ENCODE measurements around the gene ZNF26.
"Not testable (repeated sequence)": the region's sequence is repeated elsewhere in the genome, so short reads cannot be mapped to it uniquely, and the experiment has no call there.

Gene ZNF26

DNA sequence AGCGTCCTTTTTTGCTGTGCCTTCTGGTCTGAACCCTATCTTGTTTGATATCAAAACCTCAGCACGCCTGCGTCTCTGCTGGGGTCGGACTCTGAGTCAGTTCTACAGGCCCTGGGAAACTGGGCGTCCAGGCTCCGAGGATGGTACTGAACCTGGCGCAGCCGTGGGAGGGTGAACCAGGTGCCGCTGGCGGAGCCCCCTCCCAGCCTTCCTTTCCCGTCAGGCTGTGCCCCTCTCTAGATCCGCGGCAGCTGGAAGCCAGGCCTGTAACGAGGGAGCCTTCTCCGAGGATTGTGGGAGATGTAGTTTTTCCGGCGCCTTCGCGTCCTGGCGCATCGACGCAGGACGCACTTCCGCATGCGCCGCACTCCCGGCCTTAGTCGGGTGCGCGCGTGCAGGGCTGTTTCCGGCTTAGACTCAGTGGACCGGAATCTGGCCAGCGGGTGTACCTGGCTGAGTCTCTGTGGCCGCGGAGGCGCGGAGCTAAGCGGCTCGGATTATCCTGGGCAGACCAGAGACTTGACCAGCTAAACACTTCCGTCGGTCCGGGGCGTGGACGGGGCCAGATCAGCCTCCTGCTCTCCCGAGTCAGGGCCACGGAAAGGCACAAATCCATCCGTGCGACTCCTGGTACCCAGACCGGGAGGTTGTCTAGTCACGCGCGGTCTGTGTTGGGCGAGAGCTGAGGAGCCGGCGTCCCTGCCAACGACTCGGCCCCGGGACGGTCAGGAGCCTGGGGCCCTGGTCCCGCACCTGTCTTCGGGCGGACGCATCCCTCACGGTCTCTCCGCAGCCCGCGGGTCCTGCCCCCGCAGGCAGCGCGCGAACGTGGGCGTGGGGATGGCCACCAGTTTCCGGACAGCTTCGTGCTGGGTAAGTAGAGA is at the start of gene ZNF26:
Gene ZNF26 (plus strand): TSS at position 367 of the 884 bp plus-strand sequence. CDS start 474 bp downstream, at position 841.
- DNase-seq, result peak; percentile 90

- DNase-seq, result not testable (repeated sequence)
These were observed 49.2 kb upstream of the ZNF26 start for GRCh38 chr12:132936921-132937320.

- DNase-seq, result no peak
These were observed 48.7 kb upstream of the ZNF26 start for GRCh38 chr12:132937476-132937875.

GRCh38 chr12:132938807-132939206 is 47.4 kb upstream of the ZNF26 start:
- not testable (repeated sequence) for DNase-seq

- DNase-seq, result no peak
These were observed 46.0 kb upstream of the ZNF26 start for GRCh38 chr12:132940071-132940719.

DNA sequence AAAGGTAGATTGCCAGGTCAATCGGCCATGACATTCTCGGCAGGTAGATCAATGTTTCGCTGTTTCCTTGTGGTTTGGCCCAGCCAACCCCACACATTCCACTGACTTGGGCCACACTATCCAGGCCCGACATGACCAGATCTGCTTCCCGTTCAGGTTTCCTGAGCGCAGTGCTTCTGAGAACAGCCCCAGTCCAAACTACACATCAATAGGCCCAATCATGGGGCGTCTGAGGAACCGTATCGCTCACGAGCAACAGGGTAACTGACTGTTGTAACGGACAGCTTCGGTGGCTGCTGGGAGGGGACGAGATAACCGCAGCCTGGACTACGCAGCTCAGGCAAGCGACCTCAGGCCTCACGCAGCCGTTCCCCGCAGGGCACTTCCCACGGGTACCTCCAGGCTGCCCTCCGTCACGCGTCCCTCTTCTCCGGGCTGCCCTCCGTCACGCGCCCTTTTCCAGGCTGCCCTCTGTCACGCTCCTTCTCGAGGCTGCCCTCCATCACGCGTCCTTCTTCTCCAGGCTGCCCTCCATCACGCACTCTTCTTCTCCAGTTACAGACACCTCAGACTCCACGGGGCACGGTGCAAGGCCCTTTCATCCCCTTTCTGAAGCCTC is 44.7 kb upstream of the ZNF26 start:
- no peak for DNase-seq

DNA sequence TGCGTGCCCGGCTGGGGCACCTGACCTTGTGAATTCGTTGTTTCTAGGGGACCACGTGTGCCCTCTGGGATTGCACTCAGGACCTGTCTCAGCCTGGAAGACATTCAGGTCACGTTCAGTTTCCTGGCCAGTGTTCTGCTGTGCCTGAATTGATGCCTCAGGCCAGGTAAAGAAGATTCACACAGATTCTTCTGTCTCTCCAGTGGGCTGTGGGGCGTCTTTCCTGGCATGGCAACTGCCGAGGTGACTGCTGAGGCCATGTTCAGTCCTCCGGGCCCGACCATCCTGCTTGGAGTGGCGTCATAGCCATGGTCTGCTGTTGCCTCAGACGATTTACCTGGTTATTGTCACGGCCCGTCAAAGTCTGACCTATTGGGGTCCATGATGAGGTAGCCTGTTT is 43.6 kb upstream of the ZNF26 start:
- DNase-seq, result no peak

GRCh38 chr12:132945806-132946205 is 40.4 kb upstream of the ZNF26 start:
- DNase-seq, result no peak

GRCh38 chr12:132946246-132946820 is 39.8 kb upstream of the ZNF26 start:
- DNase-seq, result no peak

DNA sequence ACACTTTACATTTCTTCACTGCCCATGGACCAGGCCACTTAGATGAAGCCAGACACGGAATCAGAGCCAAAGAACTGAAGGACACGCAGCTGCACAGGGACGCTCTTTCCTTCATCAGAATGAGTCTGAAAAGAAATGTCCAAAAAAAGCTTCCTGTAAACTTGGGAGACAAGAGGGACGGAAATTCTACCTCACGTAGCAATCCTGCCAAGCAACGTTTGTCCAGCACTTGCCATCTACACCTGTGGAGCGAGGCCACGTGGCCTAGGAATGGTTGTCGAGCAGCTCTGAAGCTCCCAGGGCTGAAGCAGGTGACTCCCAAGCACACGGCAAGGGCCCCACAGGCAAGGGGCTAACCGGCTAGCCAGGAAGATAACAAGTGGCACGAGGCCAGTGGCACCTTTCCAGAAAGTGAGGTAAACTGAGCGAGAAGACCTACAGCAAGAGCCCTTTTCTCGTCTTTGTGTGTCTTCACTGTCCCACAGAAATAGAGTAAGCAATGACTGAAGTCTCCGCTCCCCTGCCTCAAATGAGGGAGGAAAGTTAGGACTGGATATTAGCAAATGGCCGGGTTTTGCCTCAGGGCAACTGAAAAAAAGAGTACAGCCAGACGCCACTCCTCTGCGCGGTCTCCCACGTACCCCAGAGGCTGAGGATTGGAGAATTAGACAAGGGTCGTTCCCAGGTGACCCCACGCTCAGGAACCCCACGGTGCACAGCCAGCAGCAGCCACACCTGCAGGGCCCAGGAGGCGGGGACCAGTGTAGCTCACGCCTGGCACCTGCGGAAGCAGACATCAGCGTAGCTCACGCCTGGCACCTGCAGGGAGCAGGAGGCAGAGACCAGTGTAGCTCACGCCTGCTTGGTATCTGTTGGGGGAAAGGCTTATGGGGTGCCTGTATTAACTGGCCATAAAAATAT is 37.8 kb upstream of the ZNF26 start:
- DNase-seq, result no peak

GRCh38 chr12:132949936-132950837 is 36.0 kb upstream of the ZNF26 start:
- no peak for DNase-seq

DNA sequence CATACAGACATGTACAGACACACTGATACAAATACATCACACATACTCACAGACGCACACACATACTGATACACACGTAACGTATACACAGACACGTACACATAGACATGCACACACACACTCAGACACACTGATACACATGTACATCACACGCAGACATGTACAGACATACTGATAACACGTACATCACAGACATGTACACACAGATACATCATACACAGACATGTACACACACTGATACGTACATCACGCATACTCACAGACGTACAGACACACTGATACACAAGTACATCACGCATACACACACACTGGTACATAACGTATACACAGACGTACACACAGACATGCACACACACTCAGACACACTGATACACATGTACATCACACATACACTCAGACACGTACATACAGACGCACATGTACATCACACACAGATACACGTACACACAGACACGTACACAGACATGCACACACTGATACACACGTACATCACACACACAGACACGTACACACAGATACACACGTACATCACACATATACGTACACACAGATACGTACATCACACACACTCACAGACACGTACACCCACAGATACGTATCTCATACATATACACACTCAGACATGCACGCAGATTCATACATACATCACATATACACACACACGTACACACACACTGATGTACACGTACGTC is 35.2 kb upstream of the ZNF26 start:
- DNase-seq, result no peak

DNA sequence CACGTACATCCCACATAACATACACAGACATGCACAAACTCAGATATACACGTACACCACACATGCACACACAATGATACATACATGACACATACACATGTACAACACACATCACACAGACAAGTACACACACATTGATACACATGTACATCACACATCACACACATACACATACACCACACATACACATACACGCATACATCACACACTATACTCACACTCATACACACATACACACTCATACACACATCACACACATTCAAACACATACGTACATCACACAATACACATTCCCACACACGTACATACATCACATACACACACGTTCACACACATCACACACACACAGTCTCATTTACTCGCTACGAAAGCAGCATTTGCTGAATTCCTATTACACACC is 34.5 kb upstream of the ZNF26 start:
- no peak for DNase-seq

DNA sequence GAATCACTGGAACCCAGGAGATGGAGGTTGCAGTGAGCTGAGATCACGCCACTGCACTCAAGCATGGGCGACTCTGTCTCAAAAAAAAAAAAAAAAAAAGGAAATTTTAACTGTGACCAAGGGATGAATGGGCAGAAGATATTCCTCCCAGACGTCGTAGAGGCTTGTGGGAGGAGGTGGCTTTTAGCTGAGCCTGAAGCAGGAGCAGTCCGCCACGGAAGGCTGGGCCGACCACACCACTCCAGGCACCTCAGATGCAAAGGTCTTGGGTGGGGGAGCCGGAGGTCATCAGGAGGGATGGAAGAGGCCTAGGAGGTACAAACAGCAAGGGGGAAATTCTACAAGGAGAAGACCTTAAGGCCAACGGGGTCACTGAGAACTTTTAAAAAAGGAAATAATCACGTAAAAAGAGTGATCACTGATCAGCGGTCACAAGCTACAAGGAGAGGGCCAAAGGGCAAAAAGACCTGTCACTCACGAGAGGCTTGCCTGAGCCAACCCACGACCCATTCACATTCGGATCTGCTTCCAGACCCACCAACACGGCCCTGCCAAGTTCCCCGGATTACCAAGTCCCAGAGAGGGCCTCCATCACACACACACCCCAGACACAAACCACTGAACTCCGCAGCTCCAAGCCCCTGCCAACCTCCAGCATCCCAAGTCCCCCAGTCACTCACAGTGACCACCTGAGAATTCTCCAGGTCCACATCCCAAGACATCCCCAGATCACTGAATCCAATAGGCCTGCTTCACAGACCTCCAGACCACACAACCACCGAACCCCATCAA is 33.6 kb upstream of the ZNF26 start:
- no peak for DNase-seq

DNA sequence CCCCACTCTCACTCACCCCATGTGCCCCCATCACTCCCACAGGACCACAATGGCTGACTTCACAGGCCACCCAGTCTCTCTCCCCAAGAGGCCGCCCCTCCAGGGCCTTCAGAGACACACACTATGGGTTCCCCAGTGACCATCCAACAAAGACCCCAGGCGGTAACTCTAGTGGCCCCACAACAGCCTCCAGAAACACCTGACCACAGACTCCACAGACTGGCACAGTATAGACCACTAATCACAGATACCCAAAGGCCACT is 33.1 kb upstream of the ZNF26 start:
- no peak for DNase-seq

DNA sequence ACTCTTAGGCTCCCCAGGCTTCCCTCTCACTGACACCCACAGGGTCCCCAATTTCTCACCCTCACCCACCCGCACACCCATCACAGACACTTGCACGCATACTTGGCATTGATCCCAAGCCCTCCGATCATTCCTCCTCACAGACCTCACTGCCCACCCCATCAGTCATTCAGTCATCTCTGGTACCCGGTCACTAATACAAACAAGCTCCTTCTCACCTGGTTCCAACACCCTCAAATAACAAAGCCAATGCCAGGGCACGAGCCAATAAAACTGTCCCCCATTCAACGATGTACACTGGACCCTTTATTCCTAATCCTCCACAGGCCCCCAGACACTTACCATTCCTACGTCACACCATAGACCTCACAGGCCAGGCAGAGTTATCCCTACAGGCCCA is 32.4 kb upstream of the ZNF26 start:
- no peak for DNase-seq

DNA sequence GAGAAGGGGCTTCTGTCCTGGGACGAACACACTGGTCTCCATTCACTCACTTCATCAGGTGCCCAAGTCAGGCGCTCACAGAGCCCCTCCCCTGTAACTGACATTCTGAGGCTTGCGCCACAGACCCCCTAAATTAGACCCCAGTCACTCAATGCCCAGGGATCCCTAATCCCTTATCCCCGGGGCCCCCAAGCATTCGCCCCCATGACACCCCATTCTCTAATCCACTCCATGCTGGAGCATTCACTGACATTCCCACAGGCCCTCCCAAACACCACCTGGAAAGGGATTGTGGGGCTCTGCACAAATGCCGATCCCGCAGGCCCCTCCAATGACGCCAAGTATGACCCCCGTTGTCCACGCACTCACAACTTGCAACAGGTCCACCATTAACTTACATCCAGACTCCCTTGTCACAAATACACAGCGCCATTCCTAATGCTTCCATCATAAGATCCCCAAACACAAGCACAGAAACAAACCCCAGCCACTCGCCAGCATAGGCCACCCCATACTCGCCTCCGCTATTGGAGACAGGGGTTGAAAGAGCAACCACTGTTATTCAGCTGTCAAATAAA is 31.6 kb upstream of the ZNF26 start:
- DNase-seq, result no peak

DNA sequence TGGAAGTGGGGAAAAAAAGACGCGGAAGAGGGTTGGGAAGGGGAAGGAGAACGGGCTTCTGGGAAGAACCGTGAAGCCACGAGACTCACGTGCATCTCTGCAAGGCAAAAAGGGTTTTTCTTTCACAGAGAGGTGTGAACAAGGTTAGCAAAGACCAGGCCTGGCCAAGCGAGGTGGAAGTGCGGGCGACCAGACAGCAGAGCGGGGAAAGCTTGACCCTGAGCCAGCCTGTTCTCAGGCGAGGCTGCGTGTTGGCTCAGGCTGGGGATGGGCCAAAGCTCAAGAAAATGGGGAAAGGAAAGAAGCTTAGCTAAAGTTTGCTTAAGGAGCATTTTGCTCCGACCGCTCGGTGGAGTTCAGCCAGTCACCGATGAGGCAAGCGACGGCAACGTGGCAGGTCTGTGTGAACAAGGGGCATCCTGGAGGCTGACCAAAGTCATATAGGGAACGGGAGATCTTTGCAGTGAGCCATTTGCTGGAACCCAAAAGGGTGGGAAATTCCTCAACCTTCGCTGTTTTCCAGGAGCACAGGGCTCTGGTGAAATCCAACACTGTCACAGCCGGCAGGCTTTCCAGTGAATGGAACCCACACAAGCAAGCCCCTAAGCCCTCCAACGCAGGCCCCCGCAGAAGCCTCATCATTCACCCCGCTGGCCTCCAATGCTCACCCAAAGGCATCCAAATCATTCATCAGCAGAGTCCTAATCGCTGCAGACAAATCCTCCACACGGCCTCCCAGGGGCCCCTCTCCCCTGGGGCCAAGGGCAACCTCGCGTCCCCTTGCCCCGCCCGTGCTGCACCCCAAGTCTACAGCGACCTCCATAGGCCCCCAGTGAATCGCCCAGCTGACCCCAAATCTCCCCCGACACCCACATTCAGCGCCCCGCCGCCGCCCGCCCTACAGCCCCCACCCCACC is 30.8 kb upstream of the ZNF26 start:
- DNase-seq, result no peak

All from NCI-H1694 (cell line).